ENCODE measurements around the gene PHF12. TPM values are rescaled to one million over a fixed set of nuclear protein-coding genes. Genes with fewer than 3 reads are reported as not detected.

PHF12 gene
- total RNA-seq, 1 experiment from 2014 or later = 35.7 TPM

DNA sequence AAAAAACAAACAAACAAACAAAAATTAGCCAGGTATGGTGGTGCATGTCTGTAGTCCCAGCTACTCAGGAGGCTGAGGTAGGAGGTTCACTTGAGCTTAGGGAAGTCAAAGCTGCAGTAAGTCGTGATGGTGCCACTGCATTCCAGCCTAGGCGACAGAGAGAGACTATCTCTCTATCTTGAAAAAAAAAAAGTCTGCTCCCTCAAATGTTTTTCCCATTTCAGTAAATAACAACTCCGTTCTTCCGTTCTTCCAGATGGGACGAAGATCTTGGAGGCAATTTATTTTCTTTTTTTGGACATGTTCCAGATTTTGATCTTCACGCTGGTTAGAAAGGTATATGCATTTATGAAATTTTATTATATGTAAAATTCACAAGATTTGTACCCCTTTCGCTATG lies 77.5 kb downstream of the PHF12 start (continued):
- TF ChIP-seq, protein P1, sequence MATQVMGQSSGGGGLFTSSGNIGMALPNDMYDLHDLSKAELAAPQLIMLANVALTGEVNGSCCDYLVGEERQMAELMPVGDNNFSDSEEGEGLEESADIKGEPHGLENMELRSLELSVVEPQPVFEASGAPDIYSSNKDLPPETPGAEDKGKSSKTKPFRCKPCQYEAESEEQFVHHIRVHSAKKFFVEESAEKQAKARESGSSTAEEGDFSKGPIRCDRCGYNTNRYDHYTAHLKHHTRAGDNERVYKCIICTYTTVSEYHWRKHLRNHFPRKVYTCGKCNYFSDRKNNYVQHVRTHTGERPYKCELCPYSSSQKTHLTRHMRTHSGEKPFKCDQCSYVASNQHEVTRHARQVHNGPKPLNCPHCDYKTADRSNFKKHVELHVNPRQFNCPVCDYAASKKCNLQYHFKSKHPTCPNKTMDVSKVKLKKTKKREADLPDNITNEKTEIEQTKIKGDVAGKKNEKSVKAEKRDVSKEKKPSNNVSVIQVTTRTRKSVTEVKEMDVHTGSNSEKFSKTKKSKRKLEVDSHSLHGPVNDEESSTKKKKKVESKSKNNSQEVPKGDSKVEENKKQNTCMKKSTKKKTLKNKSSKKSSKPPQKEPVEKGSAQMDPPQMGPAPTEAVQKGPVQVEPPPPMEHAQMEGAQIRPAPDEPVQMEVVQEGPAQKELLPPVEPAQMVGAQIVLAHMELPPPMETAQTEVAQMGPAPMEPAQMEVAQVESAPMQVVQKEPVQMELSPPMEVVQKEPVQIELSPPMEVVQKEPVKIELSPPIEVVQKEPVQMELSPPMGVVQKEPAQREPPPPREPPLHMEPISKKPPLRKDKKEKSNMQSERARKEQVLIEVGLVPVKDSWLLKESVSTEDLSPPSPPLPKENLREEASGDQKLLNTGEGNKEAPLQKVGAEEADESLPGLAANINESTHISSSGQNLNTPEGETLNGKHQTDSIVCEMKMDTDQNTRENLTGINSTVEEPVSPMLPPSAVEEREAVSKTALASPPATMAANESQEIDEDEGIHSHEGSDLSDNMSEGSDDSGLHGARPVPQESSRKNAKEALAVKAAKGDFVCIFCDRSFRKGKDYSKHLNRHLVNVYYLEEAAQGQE (IDR thresholded peaks at IDR 0.05; ENCODE audit: low read depth) = no peak
- TF ChIP-seq, protein P2, sequence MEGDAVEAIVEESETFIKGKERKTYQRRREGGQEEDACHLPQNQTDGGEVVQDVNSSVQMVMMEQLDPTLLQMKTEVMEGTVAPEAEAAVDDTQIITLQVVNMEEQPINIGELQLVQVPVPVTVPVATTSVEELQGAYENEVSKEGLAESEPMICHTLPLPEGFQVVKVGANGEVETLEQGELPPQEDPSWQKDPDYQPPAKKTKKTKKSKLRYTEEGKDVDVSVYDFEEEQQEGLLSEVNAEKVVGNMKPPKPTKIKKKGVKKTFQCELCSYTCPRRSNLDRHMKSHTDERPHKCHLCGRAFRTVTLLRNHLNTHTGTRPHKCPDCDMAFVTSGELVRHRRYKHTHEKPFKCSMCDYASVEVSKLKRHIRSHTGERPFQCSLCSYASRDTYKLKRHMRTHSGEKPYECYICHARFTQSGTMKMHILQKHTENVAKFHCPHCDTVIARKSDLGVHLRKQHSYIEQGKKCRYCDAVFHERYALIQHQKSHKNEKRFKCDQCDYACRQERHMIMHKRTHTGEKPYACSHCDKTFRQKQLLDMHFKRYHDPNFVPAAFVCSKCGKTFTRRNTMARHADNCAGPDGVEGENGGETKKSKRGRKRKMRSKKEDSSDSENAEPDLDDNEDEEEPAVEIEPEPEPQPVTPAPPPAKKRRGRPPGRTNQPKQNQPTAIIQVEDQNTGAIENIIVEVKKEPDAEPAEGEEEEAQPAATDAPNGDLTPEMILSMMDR (IDR thresholded peaks at IDR 0.05 in 2 of 3, conservative IDR thresholded peaks at IDR 0.05 in 1 of 3; ENCODE audit: borderline replicate concordance in 1 of 3, insufficient read depth in 1 of 3, low read depth in 2 of 3, low read length in 2 of 3) = no peak
- TF ChIP-seq, protein P3, sequence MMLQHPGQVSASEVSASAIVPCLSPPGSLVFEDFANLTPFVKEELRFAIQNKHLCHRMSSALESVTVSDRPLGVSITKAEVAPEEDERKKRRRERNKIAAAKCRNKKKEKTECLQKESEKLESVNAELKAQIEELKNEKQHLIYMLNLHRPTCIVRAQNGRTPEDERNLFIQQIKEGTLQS (IDR thresholded peaks at IDR 0.05) = no peak
- no peak for TF ChIP-seq SP1 (IDR thresholded peaks at IDR 0.05; ENCODE audit: low read depth)
- TF ChIP-seq, protein P4, sequence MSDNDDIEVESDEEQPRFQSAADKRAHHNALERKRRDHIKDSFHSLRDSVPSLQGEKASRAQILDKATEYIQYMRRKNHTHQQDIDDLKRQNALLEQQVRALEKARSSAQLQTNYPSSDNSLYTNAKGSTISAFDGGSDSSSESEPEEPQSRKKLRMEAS (IDR thresholded peaks at IDR 0.05) = no peak

DNA sequence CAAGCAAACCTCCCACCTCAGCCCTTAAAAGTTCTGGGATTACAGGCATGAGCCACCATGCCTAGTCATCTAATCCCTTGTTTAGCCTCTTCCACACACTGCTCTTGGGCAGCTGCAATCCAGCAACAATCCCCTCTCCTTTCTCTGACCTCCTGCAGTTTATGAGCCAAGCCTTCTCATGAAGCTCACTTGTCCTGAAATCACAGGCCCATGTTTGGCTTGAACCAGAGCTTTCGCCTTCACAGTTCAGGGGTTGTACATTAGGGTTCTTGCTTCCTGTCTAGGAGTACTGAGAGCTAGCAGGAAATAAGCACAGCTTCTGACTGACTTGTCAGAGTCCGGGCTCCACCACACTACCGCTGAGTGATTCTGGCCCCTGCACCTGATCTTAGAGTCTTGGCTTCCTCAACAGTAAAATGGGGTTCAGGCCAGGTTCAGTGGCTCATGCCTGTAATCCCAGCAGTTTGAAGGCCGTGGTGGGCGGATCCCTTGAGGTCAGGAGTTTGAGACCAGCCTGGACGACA lies 80.2 kb downstream of the PHF12 start:
- POLR2A ChIA-PET = no interaction called here
- ATAC-seq = no peak
- TF ChIP-seq EZH2 (IDR thresholded peaks at IDR 0.05) (no peak), CEBPB (IDR thresholded peaks at IDR 0.05; ENCODE audit: low read depth) (no peak), ELF1 (IDR thresholded peaks at IDR 0.05; ENCODE audit: borderline replicate concordance, low read depth) (no peak), SRF (IDR thresholded peaks at IDR 0.05; ENCODE audit: low read depth) (no peak), POLR2A (IDR thresholded peaks at IDR 0.05; ENCODE audit: borderline replicate concordance, extremely low read depth, insufficient read depth, insufficient read length) (no peak), EGR1 (IDR thresholded peaks at IDR 0.05; ENCODE audit: low read depth) (no peak), ZFX (IDR thresholded peaks at IDR 0.05) (no peak), FOSL1 (IDR thresholded peaks at IDR 0.05; ENCODE audit: low read depth) (no peak), RAD21 (IDR thresholded peaks at IDR 0.05; ENCODE audit: low read depth) (no peak), YY1 (IDR thresholded peaks at IDR 0.05; ENCODE audit: extremely low read depth, insufficient replicate concordance, low read depth, low read length) (no peak), JUND (IDR thresholded peaks at IDR 0.05) (no peak), EZH2phosphoT487 (IDR thresholded peaks at IDR 0.05; ENCODE audit: borderline replicate concordance) (no peak)
- TF ChIP-seq, protein P1 (IDR thresholded peaks at IDR 0.05; ENCODE audit: low read depth) = no peak
- TF ChIP-seq, protein P4 (IDR thresholded peaks at IDR 0.05) = no peak

More for the DNA sequence above, 80.2 kb downstream of the PHF12 start:
- DNase-seq (ENCODE audit: low read depth, low spot score) = no peak
- RAD21 ChIA-PET (ENCODE audit: low non-redundant PET in 1 of 2, low total read pairs in 2 of 2, uncharacterized antibody in 2 of 2, unreplicated experiment in 2 of 2) = no interaction called here
- Histone ChIP-seq H3K9ac (ENCODE audit: low read length) (no peak overlapping the region), H3K79me2 (ENCODE audit: insufficient read depth, low read length) (no peaks in the 10 kb centered on the region), H3K4me1 (ENCODE audit: control insufficient read depth in 1 of 2, insufficient read depth in 2 of 2, low read length in 2 of 2) (no peaks in the 10 kb centered on the region), H3K9me2 (ENCODE audit: insufficient read depth) (no peaks in the 10 kb centered on the region), H3K4me2 (ENCODE audit: low read length) (no peak overlapping the region), H3K9me3 (ENCODE audit: control insufficient read depth in 1 of 2, insufficient read depth in 1 of 2, low read depth in 1 of 2, low read length in 2 of 2) (no peaks in the 10 kb centered on the region), H3K27me3 (ENCODE audit: insufficient read depth, low read length) (no peaks in the 10 kb centered on the region), H2AFZ (ENCODE audit: low read depth, low read length, poor library complexity, severe bottlenecking) (no peak overlapping the region), H3K36me3 (ENCODE audit: control insufficient read depth in 1 of 2, insufficient read depth in 2 of 2, low read length in 2 of 2) (no peaks in the 10 kb centered on the region), H3K4me3 (replicated peaks in 1 of 2; ENCODE audit: low read depth in 1 of 2, low read length in 2 of 2) (no peak overlapping the region), H3K27ac (ENCODE audit: low read depth, low read length) (no peak overlapping the region), H4K20me1 (ENCODE audit: insufficient read depth) (no peaks in the 10 kb centered on the region)
- intact Hi-C loops (cut with micrococcal nuclease) = no loop called here
- no TSS peak for BruUV-seq (replicated peaks)
- CTCF ChIA-PET = interaction anchor here (2.2 kb wide), 1 partner anchor 107 kb away, joined by 9 read pairs; no protein-coding TSS in a partner anchor
